ENCODE results near the gene LIMCH1.
A peak's percentile ranks its signal among the peaks of the same experiment; 100 is the strongest.
"Not testable (repeated sequence)": the region's sequence is repeated elsewhere in the genome, so short reads cannot be mapped to it uniquely, and the experiment has no call there.

The LIMCH1 gene

DNA sequence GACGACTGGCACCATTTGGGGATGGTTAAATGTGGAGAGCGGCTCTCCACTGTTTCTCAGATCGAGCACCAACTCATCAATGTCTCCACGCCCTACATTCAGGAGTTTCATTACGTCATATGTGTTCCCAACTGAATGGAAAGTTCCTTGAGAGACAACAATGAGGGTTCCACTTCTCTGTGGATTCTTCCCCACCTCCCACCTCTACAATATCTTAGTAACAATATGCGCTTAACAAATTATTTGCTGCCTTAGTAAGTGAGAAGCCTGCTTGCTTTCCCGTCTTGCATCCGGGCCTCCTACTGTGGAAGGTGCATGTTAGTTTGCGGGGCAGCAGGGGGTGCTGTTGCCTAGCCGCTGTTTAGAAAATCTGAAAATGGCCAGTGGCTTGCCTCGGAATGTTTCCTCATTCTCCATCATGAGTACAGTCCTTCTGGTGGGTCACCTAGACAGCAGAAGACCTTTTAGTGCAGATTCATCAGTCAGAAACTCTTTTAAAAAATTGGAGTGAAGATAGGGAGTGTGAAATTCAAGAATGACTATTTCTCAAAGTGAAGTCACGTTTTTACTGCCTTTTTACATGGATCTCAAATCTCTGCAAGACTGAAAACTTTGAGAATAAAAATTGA lies 154.9 kb downstream of the LIMCH1 start:
- peak; percentile 11 for DNase-seq

- DNase-seq: no peak
These were observed 155.7 kb downstream of the LIMCH1 start for GRCh38 chr4:41693629-41694028.

DNA sequence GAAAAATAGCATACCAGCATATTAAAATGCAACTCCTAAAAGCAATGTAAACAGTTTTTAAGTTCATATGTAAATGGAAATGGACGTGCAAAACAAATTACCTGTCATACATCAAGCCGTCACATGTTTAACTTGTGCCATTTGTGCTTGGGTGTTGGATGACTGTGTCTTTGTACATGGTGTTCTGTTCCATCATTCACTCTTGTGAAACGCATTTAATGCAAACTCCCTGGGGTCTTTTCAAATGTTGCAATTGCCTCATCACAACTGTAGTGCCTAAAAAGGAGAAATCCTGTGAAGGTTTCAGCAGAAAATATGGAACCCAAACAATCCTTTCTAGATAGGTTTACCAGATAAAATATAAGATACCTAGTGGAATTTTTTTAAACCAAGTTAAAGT lies 158.2 kb downstream of the LIMCH1 start:
- no peak for DNase-seq

GRCh38 chr4:41696763-41697162 lies 158.8 kb downstream of the LIMCH1 start:
- DNase-seq: no peak

DNA sequence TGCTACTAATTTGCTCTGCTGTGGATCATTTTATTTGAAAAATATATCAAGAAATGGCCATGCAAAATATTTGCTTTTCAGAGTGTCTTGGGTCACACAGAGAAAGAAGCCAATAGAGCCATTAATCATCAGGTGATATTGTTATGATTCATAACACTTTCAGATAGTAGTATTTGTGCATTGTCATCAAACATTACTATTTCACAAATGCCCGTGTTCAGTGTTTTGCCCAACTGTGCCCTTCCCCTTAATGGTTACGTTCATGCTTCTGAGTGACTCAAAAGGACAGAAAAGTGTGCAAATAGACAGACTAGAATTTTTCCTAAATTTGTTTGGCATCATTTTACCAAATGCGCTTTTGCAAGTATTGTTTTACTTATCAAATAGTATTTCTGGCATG lies 164.0 kb downstream of the LIMCH1 start:
- no peak for DNase-seq

DNA sequence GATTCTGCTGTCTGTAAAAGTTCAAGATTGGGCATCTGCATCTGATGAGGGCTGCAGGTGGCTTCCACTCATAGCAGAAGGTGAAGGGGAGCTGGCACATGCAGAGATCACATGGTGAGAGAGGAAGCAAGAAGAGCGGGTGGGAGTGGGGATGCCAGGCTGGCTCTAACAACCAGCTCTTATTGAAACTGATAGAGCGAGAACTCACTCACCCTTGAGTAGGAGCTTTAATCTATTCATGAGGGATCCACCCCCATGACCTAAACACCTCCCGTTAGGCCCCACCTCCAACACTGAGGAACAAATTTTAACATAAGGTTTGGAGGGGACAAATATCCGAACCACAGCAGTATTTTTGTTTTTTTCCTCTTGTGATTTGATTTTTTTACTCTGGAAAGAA lies 164.8 kb downstream of the LIMCH1 start:
- DNase-seq: no peak

DNA sequence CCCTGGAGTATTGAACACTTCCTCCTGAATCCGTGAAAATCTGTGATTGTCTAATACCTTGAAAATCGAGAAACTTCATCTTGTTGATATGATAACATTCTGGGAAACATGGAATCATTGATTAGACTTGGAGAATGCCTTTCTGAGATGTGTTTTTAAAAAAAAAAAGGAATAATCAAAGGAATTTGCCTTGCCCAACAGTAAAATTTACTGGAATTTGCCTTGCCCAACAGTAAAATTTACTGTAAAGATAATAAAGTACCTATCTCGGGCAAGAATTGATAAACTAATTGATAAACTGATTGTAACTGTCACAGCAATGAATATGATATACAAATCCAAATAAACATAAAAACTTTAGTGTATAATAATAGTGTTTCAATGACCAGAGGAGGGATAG lies 165.8 kb downstream of the LIMCH1 start:
- DNase-seq: no peak

- DNase-seq: no peak
These were observed 172.0 kb downstream of the LIMCH1 start for GRCh38 chr4:41709844-41710481.

DNA sequence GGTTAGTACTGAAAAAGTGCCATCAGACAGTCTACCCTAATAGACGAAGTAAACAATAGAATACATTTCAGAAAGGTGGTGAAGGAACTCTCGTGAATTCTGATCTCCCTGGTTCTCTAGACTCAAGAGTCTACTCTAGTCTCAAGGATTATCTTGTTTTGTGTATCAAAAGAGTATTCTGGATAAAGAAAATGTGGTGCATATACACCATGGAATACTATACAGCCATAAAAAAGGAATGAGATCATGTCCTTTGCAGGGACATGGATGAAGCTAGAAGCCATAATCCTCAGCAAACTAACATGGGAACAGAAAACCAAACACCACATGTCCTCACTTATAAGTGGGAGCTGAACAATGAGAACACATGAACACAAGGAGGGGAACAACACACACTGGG lies 173.7 kb downstream of the LIMCH1 start:
- DNase-seq: not testable (repeated sequence)

- no peak for DNase-seq
These were observed 174.5 kb downstream of the LIMCH1 start for GRCh38 chr4:41712425-41712824.

DNA sequence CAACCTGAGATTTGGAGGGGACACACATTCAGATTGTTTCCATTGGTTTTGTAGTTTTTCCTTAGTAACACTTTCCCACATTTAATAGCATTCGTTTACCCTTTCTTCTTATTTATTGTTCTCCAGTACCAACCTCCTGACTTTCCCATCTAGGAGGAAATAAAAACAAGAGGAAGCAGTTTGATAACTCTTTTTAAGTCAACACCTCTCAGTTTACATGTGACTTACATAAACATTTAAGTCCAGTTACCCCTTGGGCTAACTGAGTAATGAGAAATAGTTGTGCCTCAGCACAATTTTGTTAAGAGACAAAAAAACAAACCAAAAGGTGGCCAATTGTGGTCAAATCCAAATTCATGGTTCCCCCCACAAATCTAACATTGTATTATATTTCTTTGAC lies 175.8 kb downstream of the LIMCH1 start:
- no peak for DNase-seq

GRCh38 chr4:41714364-41715000 lies 176.5 kb downstream of the LIMCH1 start:
- DNase-seq: no peak

DNA sequence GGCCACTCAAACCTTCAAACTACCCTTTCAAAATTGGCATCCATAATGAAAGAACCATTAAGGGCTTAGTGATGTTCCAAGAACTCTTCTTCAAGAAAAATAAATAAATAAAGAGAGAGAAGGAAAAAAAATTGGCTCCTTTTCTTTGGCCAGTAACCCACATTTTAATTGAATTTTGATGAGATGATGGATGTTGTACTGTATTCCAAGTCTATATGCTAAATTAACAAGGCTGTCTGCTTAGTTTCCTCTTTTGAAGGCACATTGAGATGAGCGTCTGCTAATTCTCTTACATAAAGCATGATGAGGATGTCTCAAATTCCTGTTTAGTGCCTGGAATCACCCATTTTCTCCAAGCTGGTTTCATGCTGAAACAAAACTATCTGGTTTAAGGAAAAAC lies 177.2 kb downstream of the LIMCH1 start:
- no peak for DNase-seq

DNA sequence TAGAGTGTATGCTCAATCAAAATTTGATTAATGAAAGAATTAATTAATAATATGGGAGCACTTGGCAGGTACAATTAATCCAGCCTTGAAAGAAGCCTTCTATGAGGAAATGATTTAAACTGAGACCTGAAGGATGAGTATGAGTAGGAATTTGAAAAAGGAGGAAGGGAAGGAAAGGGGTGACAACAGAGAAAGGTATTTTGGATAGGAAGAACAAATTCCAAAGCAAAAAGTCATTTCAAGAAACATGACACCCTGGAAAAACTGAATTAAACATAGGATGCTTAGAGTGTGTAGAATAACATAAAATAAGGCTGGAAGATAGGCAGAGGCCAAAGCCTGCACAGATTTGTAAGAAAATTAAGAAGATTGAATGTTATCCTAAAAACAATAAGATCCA lies 180.9 kb downstream of the LIMCH1 start:
- DNase-seq: no peak

GRCh38 chr4:41719417-41719816 lies 181.5 kb downstream of the LIMCH1 start:
- DNase-seq: no peak

GRCh38 chr4:41722181-41722580 lies 184.2 kb downstream of the LIMCH1 start:
- no peak for DNase-seq

GRCh38 chr4:41723286-41723685 lies 185.3 kb downstream of the LIMCH1 start:
- DNase-seq: no peak

- DNase-seq: no peak
These were observed 187.3 kb downstream of the LIMCH1 start for GRCh38 chr4:41725254-41725653.

DNA sequence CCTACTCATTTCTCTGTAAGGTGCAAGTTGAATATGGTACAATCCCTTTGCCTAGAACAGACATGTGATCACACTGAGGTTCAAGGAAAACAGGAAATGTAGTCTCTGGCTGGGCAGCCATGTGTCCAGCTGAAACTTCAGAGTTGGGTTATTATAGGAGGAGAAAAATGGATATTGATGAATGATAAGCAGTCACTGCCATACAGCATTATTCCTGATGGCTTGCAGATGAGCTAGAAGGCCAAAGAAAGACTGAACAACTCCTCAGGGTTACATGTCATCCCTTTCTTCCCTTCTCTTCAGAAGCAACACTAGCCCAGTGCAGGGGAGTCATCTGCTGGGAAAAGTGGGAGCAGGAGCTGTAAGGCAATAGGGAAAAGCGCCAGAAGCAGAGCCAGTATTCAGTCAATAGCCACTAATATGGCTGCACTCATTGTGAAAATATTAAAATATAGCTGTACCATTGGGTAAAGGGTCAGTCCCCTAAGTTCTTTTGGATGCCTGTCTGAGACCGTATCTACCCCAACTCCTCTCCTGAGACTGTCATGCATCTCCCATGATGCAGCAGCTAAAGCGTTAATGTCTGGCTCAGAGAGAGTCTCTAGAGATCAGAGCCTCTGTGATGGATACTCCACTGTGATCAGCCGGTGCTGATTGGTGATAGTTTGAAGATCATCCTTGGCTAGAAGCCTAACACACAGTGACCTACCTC lies 190.1 kb downstream of the LIMCH1 start:
- no peak for DNase-seq

GRCh38 chr4:41728573-41728913 lies 190.6 kb downstream of the LIMCH1 start:
- no peak for DNase-seq

GRCh38 chr4:41731569-41732126 lies 193.7 kb downstream of the LIMCH1 start:
- DNase-seq: no peak

DNA sequence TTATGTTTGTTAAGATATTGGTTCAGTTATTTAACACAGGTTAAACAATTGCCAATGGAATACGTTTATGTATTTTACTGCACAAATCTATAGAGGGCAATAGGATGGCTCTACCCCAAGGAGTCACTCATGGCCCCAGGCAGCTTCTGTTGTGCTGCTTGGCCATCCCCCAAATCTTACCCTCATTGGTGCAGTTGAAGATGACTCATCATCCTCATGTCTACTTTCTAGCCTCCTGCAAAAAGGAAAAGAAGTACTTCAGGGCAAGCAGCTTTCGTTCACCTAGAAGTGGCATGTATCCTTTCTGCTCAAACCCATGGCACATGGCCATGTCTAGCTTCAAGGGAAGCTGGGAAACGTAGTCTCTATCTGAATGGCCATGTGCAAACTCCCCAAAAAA lies 196.4 kb downstream of the LIMCH1 start:
- no peak for DNase-seq

- not testable (repeated sequence) for DNase-seq
These were observed 199.5 kb downstream of the LIMCH1 start for GRCh38 chr4:41737491-41737890.

DNA sequence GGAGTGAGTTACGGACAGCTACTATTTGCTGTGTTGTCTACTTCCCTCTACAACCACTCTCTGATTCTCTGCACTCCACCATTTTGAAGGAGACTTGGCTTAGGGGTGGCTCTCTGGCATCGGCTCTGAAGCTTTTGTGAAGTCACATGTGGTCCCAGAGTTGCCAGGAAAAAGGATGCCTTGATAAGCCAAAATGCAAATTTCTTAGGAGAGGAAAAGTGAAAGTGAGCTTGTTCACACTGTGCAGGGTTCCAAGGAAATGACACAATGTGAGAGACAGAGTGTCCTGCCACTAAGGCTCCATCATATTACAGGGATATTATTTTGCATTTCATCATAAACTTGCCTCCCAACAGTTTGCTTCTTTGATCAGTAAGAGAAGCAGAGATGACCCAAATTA lies 203.4 kb downstream of the LIMCH1 start:
- DNase-seq: no peak

Measured in stimulated activated CD4-positive, alpha-beta T cell treated with anti-CD3 and anti-CD28 coated beads, Interleukin-12 subunit alpha, Interleukin-12 subunit beta, amount 100 ng/mL, for 4 hours (primary cell).